Ovary (tissue), 9 donors: ENCODE results near the gene ABCB1. TPM values are rescaled to one million over a fixed set of nuclear protein-coding genes. Genes with fewer than 3 reads are reported as not detected.

Source experiments
- DNase-seq, 5 donors: peaks; one replicate each; pipeline ENCODE4 v3.0.0-alpha.2; 2019 to 2020
- H3K27ac ChIP-seq, 2 donors: fragments of 200-600 bp; one replicate each; pipeline versions ENCODE4 v1.5.1 to v1.8.0; 2019 to 2022
- H3K27me3 ChIP-seq: fragments of 200-600 bp; one replicate; pipeline ENCODE4 v1.8.0; 2022
- H3K36me3 ChIP-seq: fragments of 200-600 bp; sonication (generic); one replicate; pipeline ENCODE4 v1.5.1; 2019
- H3K4me1 ChIP-seq: one replicate; pipeline ENCODE4 v1.8.1; 2013; ENCODE audit warnings: mild to moderate bottlenecking, moderate library complexity; ENCODE audit not compliant: insufficient read depth
- H3K4me3 ChIP-seq: fragments of 200-600 bp; sonication (generic); one replicate; pipeline ENCODE4 v1.5.1; 2017
- H3K9me3 ChIP-seq, 2 donors: fragments of 200-600 bp in 1 of 2; sonication (generic) in 1 of 2; one replicate each; pipeline versions ENCODE4 v1.5.1 to v1.8.1; 2013 to 2019; ENCODE audit warnings: mild to moderate bottlenecking in 1 of 2, moderate library complexity in 1 of 2
- EP300 ChIP-seq: sonication (generic); formaldehyde crosslinking; IDR thresholded peaks from one replicate; pipeline ENCODE4 v1.6.1; 2017; ENCODE audit warnings: antibody characterized with exemption
- POLR2A ChIP-seq: fragments of 450-650 bp; IDR thresholded peaks from one replicate; pipeline ENCODE4 v1.6.1; 2017; ENCODE audit warnings: antibody characterized with exemption, mild to moderate bottlenecking, moderate library complexity
- WGBS, 3 donors: extraction: QIAGEN DNeasy Blood & Tissue Kit in 1 of 3; methylation state at CpG; one replicate each; pipeline versions ENCODE4 v1.1.5 to v1.1.7; 2013 to 2017; 5-methylcytosine and 5-hydroxymethylcytosine counted together
- intact Hi-C, 4 donors: fragments of 100-400 bp; cut with DNase I; formaldehyde crosslinking; loops; one replicate each; pipeline versions ENCODE4 v1.11.0 to v1.15.1; 2022 to 2023
- polyA plus RNA-seq, 2 donors: library from polyadenylated mRNA; stranded (reverse); fragments of 200-250 nt in 1 of 2; fragments of 350-450 nt in 1 of 2; fragmentation: Illumina TruSeq in 1 of 2; extraction: RNeasy Lipid Tissue Mini Kit (QIAGEN cat#74804) in 1 of 2; gene quantifications; one replicate each; pipeline ENCODE4 v1.2.3, GENCODE V29; 2013 to 2014
- total RNA-seq, 7 donors: library from RNA; depleted of rRNA in 2 of 7; stranded (reverse); fragments of >200 nt in 2 of 7; fragmentation: NEBNext Ultra II Directional in 3 of 7; extraction: Animal tissue kit (Norgen Biotek cat#: 25700) in 3 of 7; gene quantifications; one replicate each; pipeline versions ENCODE4 v1.1.0 to v1.2.4, GENCODE V29; 2016 to 2023
- TF ChIP-seq, protein P1 (sequence below), 3 donors: fragments of 450-650 bp in 2 of 3; fragments of 200-600 bp in 1 of 3; IDR thresholded peaks; one replicate each; pipeline versions ENCODE4 v1.5.1 to v1.8.0; 2016 to 2022; ENCODE audit warnings: antibody characterized with exemption in 3 of 3, mild to moderate bottlenecking in 1 of 3
- donor health status: DM: no; HTN: no; CAD: no; lungs with moderate emphysema.
- donor health status: DM: no; HTN: no; CAD: no.
- donor health status: Bipolar disorder and iron deficiency.
- donor health status: DM: yes; HTN: yes; CAD: no.
- donor health status: DM: no; HTN: no; CAD: no.
- donor health status: DM: yes; HTN: yes; CAD: no.

Gene ABCB1
- total and polyA plus RNA-seq, 9 donors = 3.4 to 22.8 (median 8.1) TPM

DNA sequence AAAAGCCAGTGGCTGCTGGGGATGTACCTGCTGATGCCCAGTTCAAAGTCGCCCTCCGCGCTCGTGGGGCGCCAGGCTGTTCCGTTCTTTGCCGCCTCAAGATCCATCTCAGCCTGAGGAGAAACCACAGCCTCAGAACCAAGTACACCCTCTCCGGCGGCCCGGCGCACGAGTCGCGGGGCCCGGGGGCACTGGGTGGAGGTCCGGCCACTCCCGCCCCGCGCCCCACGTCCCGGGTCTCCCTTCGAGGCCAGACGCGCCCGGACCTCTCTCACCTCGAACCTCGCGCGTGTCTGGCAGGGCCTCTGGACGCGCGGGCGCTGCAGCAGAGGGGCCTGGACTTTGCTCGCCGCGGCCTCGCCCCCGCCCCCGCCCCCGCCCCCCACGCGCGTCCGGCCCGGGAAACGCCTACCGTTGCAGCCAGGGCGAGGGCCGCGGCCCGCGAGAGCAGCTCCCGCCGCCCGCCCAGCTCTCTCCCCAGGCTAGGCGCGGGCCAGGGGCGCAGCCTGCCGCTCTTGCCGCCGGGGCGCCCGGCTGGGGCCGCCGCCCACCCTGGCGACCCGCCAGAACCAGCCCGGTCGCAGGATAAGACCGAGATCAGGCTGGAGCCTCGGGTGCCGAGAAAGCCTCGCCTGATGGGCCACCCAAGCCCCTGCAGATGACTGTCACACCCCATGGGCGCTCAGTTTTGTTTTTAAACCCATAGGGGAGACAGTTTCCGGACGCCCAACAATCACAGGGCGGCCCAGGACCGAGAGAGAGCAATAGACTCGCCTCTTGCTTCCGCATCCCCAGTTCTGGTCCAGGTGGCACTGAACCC is 125.1 kb downstream of the ABCB1 start, which contains the start of gene ABCB4:
Gene ABCB4, minus strand, starts transcription at position 322 of the 820 bp plus-strand sequence. Its CDS starts 215 bp downstream, at position 107.
- no peaks in the 10 kb centered on the region for H3K27me3 ChIP-seq
- DNase-seq = peak in 3 of 5 donors; percentile 18 to 36 (median 20)
- TF ChIP-seq, protein P1, sequence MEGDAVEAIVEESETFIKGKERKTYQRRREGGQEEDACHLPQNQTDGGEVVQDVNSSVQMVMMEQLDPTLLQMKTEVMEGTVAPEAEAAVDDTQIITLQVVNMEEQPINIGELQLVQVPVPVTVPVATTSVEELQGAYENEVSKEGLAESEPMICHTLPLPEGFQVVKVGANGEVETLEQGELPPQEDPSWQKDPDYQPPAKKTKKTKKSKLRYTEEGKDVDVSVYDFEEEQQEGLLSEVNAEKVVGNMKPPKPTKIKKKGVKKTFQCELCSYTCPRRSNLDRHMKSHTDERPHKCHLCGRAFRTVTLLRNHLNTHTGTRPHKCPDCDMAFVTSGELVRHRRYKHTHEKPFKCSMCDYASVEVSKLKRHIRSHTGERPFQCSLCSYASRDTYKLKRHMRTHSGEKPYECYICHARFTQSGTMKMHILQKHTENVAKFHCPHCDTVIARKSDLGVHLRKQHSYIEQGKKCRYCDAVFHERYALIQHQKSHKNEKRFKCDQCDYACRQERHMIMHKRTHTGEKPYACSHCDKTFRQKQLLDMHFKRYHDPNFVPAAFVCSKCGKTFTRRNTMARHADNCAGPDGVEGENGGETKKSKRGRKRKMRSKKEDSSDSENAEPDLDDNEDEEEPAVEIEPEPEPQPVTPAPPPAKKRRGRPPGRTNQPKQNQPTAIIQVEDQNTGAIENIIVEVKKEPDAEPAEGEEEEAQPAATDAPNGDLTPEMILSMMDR (IDR thresholded peaks at IDR 0.05) = no peak
- TF ChIP-seq EP300 = no peak
- no peak for TF ChIP-seq POLR2A
- H3K27ac ChIP-seq = no peak within 1 kb of the TSS
- H3K4me1 ChIP-seq = peaks cover 1% of the 10 kb centered on the region
- intact Hi-C loops = no loop called here
- no peaks in the 10 kb centered on the region for H3K36me3 ChIP-seq
- H3K4me3 ChIP-seq = peak within 1 kb of the TSS; percentile 28
- WGBS, 3 donors = 3 to 12% (median 4%) methylated on average over 29 to 80 of the region's 80 CpGs
- no peaks in the 10 kb centered on the region for H3K9me3 ChIP-seq

DNA sequence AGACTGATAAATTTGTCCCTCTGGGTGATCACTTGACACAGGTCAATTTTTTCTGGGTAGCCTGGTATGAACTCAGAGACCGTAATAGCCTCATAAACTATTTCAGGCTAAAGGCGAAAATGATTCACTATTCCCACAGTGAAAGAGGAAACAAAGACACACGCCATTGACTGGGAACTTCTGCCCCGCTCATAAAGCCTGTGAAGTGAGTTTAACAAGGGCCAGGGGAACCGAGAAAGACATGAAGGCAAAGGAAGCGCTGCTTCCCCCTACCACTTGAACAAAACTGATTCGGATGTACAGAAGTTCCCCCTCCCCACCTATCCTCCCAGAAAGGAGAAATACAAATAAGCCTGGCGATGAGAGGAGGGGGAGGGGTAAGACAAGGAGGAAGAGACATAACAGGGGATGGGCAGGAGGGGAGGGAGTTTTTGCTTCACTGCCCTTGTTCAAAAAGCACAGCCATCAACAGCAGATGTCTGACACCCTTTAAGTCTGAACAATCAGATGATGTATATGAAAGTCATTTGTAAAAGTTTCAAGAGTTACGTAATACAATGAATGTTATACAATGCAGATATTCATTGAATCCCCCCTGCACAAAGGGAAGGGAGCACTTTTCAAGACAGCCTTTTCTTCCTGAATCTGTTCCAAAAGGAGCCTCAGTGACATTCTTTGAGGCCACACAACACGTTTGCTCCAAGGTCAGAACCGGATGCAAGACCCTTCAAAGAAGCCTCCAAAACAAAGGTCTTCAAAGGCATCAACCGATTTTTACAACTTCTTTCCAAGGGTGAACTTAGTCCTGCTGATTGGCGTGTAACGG is 125.9 kb downstream of the ABCB1 start:
- no peak overlapping the region for H3K27ac ChIP-seq
- H3K36me3 ChIP-seq = no peaks in the 10 kb centered on the region
- peaks cover 1% of the 10 kb centered on the region for H3K4me1 ChIP-seq
- DNase-seq = no peak
- intact Hi-C loops = no loop called here
- TF ChIP-seq EP300 (no peak), POLR2A (no peak)
- TF ChIP-seq, protein P1 (IDR thresholded peaks at IDR 0.05) = no peak
- 32 to 35% (median 35%) methylated on average over 14 of the region's 14 CpGs for WGBS, 3 donors
- no peaks in the 10 kb centered on the region for H3K9me3 ChIP-seq
- H3K27me3 ChIP-seq = no peaks in the 10 kb centered on the region
- peak overlapping the region; percentile 28 for H3K4me3 ChIP-seq

DNA sequence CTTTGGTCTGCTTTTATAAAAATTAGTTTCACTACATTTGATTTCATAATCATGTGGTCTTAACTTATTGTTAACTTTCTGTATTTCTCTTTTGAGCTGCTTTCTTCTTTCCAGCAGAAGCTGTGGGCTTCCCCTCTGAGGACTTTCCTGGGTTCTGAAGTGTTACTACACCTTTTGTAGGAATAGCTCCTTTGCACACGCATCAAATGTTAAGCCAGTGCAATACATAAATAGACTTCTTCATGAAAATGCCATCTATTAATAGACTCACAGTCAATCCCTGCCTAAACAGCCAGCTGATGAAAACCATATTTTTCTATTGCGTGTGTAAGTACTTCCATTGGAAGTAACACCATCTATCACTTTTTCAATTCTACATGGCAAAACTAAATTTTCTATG is 126.7 kb downstream of the ABCB1 start:
- Histone ChIP-seq H3K36me3 (no peaks in the 10 kb centered on the region), H3K27ac (no peak overlapping the region), H3K9me3 (no peaks in the 10 kb centered on the region), H3K4me1 (peaks cover 1% of the 10 kb centered on the region), H3K4me3 (no peak overlapping the region), H3K27me3 (no peaks in the 10 kb centered on the region)
- no peak for TF ChIP-seq EP300
- TF ChIP-seq, protein P1 (IDR thresholded peaks at IDR 0.05) = no peak
- no peak for TF ChIP-seq POLR2A
- WGBS, 3 donors = 39 to 48% (median 48%) methylated on average over 2 of the region's 2 CpGs
- intact Hi-C loops = no loop called here
- DNase-seq = no peak

DNA sequence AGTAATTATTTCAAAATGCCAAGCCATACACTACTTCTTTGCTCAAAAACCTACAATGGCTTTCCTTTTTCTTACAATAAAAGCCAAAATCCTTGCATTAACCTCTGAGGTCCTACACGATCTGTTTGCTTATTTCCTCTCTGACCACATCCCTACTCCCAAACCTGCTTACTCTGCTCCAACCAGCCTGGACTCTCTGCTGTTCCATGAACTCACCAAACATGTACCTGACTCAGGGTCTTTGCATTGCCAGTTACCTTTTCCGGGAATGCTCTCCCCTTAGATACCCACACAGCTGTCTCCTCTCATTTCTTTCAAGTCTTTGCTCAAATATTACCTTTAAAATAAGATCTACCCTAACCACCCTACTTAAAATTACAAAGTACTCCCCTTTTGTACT is 127.5 kb downstream of the ABCB1 start:
- Histone ChIP-seq H3K4me3 (no peak overlapping the region), H3K27me3 (no peaks in the 10 kb centered on the region), H3K9me3 (no peaks in the 10 kb centered on the region), H3K4me1 (peaks cover 1% of the 10 kb centered on the region), H3K27ac (no peak overlapping the region), H3K36me3 (no peaks in the 10 kb centered on the region)
- 48 to 79% (median 71%) methylated on average over 2 of the region's 2 CpGs for WGBS, 3 donors
- intact Hi-C loops = no loop called here
- no peak for DNase-seq
- TF ChIP-seq EP300 (no peak), POLR2A (no peak)
- TF ChIP-seq, protein P1 (IDR thresholded peaks at IDR 0.05) = no peak
